GM21390 (cell line): ENCODE results near the gene SV2A.
"Not testable (repeated sequence)": the region's sequence is repeated elsewhere in the genome, so short reads cannot be mapped to it uniquely, and the experiment has no call there.

Experiments
- ATAC-seq: cut with Tn5 transposase; IDR thresholded peaks from one replicate; pipeline ENCODE4 v1.9.1; 2021; ENCODE audit not compliant: unreplicated experiment

SV2A gene

GRCh38 chr1:149917571-149918144 lies at the start of gene SV2A:
SV2A (minus strand) TSS chr1:149917844; CDS start chr1:149913840, 4,004 bp downstream.
- no peak for ATAC-seq

- ATAC-seq: no peak
Observed at GRCh38 chr1:149967041-149967440, 49.4 kb upstream of the SV2A start.

GRCh38 chr1:149966405-149966804 lies 48.8 kb upstream of the SV2A start:
- no peak for ATAC-seq

DNA sequence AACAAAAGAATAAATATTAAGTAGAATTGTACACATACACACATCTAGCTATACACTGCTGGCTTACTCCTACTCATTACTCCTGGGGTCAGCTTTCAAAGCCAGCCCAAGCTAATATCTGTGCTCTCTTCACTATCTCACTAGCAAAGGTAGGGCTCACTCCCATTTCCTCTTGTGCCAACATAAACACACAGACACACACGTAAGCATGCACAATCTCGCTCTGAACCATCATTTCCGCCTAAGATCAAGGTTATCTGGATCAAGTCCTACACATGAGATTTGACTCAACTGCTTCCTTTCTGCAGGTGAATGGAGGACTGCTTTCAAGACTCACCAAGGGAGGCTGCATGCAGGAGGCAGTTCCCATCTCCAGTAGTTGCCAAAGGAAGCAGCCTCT lies 47.8 kb upstream of the SV2A start:
- no peak for ATAC-seq

DNA sequence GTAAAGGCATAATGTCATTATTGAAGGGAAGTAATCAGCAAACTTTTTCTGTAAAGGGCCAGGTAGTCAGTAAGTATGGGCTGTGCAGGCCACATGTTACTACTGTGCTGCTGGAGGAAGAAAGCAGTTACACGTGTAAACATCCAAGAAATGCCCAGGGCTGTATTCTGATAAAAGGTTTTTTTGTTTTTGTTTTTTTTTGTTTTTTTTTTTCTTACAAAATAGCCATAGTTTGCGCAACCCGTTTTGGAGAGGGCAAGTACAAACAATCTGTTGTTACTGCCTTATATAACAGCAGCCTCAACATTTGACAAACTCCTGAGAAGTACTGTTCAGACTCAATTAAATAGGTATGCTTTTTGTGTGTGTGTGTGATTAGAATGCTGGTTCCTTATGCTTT lies 45.7 kb upstream of the SV2A start:
- ATAC-seq: no peak

GRCh38 chr1:149962736-149963135 lies 45.1 kb upstream of the SV2A start:
- no peak for ATAC-seq

DNA sequence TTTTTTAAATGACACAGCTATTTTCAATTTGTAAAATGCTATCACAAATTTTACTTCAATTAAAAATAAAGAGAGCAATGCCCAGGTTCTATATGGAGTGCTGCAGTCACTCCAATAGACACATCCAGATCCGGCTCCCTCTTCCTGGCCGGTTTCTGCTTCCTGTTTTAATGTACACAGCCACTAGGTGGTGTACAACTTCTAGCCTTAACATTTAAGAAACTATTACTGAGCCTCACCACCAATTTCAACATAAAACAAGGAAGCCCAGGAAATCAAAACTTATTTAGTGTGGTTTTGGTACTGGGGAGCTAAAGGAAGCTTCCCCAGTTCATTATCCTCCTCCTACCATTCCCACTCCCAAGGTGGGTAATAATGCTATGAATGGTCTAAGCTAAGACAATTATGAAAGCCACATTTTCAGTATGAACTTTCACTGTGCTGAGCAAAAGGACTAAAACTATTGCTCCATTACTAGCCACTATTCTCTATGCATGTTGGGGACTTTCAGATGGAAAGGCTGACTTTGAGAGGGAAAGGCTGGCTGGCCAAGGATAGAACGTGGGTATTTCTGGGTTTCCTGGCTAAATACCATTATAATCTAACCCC lies 44.5 kb upstream of the SV2A start:
- ATAC-seq: no peak

DNA sequence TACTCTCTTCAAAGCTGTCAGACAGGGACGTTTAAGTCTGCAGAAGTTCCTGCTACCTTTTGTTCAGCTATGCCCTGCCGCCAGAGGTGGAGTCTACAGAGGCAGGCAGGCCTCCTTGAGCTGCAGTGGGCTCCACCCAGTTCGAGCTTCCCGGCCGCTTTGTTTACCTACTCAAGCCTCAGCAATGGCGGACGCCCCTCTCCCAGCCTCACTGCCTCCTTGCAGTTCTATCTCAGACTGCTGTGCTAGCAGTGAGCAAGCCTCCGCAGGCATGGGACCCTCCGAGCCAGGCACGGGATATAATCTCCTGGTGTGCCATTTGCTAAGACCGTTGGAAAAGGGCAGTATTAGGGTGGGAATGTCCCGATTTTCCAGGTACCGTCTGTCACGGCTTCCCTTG lies 39.9 kb upstream of the SV2A start:
- ATAC-seq: not testable (repeated sequence)

GRCh38 chr1:149949911-149950310 lies 32.3 kb upstream of the SV2A start:
- ATAC-seq: no peak

- no peak for ATAC-seq
Observed at GRCh38 chr1:149945206-149945605, 27.6 kb upstream of the SV2A start.

- no peak for ATAC-seq
Observed at GRCh38 chr1:149942885-149943284, 25.2 kb upstream of the SV2A start.

DNA sequence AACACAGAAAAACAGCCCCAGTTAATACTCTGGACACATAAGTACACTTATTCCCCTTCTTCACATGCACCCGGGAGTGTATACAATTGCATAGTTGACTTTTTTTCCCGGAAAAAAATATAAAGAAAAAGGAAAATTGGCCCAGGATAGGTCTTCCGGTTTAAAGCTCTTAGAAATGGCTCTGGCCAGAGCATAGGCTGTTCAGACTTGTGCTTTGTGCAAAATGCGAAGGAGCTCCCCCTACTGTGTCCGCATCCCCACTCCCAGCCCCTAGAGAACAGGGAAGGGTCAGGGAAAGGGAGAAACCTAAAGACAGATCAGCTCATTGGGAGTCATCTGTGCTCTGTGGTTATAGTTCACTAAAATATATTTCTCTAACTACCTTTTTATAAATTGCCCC lies 24.6 kb upstream of the SV2A start:
- ATAC-seq: no peak

DNA sequence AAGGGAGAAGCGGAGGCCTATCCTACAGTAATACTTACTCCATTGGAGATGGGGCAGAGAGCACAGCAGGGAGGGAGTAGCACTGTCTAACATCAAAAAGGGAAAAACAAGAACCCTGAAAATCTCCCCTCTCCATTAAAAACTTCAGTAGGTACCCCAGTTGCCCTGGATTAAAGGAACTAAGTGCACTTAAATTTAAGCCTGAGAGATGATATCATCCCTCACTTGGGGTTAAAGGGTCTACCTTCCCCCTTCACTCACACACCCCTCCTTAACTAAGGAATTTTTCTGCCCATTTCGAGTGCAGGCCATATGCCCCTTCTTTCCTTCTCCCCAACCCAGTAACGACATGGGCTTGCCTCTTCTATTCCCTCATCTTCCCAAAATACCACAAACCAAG lies 22.8 kb upstream of the SV2A start:
- no peak for ATAC-seq

DNA sequence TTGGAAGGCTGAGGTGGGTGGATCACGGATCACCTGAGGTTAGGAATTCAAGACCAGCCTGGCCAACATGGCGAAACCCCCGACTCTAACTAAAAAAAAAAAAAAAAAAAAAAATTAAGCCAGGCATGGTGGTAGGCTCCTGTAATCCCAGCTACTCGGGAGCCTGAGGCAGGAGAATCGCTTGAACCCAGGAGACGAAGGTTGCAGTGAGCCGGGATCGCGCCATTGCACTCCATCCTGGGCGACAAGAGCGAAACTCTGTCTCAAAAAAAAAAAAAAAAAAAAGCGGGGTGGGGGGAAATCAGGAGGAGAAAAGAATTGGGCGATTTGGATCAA lies 21.0 kb upstream of the SV2A start:
- ATAC-seq: not testable (repeated sequence)

- no peak for ATAC-seq
Observed at GRCh38 chr1:149937759-149938158, 20.1 kb upstream of the SV2A start.

DNA sequence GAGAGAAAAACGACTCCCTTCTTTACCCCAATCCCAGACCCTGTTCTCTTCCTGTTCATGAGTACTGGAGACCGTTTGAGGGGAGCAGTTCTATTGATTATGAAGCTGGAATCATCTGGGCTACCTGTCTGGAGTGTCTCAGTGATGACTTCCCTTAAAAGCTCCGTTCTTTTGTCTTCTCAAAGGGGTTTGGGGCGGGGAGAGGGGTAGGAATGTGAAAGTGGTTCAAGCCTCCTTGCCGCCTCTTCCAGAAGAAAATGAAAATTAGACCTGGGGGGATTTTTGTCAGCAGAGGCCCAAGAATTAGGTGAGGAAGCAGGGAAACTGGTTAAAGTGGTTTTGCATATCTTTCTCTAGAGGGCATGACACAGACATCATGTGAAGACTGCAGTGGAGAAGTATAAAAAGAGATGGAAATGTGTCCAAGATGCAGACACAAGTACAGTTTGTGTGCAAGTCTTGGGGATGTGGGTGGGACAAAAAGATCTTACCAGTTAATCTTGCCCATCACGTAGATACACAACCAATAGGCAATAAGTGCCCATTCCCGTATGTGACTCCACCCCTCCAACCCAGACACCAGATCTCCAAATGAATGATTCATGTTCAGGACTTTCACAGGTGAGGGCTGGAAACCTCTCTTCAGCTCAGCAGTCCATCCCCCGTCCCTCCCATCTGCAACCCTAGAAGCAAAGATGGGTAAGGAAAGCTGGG lies 19.5 kb upstream of the SV2A start:
- ATAC-seq: no peak

- ATAC-seq: no peak
Observed at GRCh38 chr1:149936170-149936991, 18.7 kb upstream of the SV2A start, which contains the start of gene MTMR11. MTMR11 (minus strand) TSS chr1:149936879; CDS start chr1:149936647, 232 bp downstream.

DNA sequence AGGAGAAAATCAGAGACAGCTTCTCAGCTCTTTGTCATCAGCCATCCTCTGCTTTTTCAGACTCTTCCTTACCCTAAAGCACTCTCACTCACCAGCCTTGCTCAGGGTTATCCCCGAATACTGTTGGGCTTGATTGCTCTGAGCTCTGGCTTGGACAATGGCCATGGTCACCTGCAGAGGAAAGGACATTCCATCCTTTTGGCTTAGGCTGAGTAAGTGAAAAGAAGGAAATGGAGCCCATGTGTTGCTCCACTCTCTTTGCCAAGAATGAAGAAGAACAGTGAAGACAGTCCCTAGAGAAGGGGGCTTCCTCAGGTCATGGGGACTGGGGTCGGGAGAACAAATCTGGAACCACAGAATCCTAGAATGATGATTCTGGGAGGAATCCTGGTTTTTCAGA lies 16.7 kb upstream of the SV2A start:
- ATAC-seq: no peak

GRCh38 chr1:149933208-149933607 lies 15.6 kb upstream of the SV2A start:
- no peak for ATAC-seq

DNA sequence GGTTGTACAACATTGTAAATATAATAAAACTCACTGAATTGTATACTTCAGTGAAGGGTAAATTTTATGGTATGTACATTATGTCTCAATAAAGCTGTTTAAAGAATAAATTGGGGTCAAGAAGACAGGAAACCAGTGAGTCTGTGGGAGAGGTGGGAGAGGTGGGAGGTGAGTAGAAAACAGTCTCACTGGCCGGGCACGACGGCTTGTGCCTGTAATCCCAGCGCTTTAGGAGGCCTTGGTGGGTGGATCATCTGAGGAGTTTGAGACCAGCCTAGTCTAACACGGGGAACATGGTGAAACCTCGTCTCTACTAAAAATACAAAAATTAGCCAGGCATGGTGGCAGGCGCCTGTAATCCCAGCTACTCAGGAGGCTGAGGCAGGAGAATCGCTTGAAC lies 14.8 kb upstream of the SV2A start:
- no peak for ATAC-seq

DNA sequence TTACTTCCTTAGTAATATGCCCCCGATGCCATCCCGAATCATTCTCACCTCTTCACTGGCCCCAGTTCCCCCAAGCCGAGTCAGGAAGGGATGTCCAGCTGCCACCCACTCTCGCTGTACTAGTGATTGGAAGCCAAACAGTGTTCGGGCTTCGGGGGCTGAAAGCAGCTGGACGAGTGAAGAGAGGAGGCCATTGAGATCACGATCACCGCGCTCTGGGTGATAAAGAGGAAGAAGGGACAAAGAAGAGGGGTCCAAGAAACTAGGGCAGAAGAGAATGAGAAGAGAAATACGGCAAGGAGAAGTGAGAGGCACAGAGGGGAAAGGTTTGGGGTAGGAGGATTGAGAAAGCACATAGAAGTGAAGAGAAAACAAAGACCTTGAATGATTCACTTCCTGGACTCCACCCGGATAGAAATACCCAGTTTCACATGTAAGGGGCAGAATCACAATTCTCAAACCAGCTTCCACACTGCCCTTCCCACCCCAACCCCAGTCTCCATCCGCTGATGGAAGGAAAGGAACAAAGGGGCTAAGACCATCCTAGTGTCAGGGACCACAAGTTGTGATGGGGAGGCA lies 13.7 kb upstream of the SV2A start:
- ATAC-seq: no peak
